Effector CD4-positive, alpha-beta T cell (primary cell): ENCODE data around the gene NKX6-1.

Experiments
- DNase-seq: peaks from one replicate; pipeline ENCODE4 v3.0.0-alpha.2; 2020

The NKX6-1 gene

DNA sequence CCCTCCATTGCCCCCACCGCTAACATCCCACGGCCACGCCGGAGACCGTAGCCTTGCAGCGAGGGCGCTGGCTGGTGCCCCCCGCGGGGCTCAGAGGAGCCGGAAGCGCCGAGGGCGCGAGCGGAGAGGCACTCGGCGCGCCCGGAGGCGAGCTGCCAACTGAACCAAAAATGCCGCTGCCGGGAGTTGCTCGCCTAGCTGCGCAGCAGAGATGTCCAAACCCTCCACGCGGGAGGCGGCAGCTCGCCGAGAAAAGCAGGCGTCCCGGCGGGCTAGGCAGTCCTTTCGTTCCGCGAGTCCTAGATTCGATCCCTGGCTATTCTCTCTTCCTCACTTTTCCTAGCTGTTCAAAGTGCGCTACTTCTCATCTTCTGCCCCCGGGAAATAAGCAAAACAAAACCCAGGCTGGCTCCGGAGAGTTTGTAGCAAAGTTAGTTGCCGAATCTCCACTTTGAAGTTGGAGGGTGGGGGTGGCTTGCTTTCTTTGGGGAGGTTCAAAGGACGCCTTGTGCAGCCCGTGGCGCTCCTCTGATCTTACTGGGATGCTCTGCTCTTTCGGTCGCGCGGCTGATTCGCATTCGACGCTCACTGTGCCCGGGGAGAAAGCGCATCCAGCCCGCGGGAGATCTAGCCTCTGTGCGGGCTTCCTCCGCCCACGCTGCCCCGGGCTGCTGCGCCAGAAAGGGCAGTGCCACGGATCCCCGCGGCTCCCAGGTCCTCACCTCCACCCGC lies 723 bp downstream of the NKX6-1 start:
- no peak for DNase-seq

DNA sequence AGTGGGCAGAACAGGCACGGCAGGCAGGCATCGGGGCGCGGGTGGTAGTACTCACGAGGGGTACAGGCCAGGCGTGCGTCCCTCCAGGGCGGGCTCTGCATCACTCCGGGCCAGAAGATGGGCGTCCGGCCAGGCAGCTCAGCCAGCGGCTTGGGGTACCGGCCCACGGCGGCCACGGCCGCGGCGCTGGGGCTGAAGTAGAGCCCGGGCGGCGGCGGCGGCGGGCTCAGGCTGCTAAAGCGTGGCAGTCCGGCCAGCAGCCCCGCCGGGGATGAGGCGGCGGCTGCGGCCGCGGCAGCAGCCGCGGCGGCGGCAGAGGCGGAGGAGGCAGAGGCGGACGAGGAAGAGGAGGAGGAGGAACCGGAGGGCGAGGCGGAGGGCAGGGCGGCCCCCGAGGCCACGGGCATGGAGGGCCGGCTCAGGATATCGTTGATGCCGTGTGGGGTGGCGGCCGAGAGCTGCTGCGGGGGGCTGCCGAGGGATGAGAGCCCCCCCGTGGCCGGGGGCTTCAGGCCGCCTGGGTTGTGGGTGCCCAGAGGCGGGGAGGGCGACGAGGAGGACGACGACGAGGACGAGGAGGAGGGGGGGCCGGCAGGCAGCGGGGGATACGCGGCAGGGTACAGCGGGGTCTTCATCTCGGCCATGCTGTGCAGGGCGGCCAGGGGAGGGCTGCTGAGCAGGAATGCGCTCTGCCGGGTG lies 1.4 kb downstream of the NKX6-1 start:
- no peak for DNase-seq

DNA sequence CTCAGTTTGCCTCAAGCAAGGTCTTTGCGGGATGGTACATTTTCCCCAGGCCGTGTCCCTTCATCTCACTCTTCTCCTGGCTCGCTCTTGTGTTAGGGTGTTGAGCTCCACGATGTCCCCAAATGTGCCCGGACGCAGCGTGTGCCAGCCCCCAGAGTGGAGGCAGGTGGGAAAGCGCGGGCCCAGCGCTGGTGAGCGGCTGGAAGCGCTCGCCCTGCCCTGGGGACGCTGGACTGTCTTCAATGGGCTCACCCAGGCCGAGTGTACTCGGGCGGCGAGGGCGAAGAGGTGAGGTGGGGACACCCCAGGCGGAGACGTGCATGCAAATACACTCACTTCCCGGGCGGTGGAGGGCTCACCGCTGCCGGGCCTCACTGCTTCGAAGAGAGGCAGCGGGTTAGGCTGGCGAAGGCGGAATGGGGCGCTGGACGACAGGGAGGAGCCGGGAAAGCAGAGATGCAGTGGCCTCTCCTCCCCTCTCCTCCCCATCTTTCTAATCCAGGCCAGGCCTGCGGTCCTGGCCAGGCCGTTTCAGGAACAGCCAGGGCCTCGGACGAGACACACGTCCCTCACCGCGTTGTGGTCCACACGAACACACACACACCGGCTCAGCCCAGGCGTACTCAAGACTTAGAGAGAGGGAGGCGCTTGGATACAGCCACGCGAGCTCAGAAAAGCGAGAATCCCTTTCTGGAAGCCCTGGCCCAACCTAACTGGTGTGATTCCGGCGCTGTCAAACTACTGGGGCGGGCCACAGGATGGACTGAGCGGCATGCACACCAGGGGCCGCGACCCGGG lies 2.2 kb downstream of the NKX6-1 start:
- DNase-seq = no peak

DNA sequence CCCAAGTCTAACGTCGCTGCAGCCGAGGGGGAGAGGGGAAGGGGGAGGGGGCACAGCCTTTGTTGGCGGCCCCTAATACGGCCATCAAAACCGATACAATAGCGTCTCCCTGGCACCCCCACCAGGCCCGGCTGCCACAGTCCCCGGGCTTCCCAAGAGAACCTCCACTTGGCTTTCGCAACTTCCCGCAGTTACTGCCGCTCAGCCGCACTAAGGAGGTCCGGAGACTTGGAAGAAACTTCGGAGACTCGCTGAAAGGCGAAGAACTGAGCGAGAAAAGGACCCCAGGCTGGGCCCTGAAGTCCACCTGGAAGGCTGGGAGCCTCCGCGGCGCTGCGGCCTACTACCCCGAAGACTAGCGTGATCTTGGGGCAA lies 2.8 kb downstream of the NKX6-1 start:
- no peak for DNase-seq

DNA sequence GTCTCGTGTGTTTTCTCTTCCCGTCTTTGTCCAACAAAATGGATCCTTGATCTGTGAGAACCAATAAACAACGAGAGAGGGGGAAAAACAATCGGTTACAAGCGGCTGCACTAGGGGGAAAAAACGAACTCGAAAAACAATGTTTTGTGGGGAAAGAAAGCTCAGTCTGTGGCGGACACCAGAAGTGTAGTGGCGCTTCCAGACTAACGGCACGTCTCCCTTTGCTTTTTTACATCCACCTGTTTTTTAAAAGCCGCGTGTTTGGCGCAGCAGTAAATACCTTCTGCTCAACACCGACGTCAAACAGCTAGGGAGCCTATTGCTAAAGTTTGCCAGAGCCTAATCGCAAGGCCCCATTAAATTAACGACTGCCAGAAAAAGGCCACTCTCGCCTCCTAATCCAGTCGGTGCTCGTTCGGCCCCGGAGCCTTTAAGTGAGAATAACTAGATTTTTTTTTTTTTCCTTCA lies 3.3 kb downstream of the NKX6-1 start:
- no peak for DNase-seq

DNA sequence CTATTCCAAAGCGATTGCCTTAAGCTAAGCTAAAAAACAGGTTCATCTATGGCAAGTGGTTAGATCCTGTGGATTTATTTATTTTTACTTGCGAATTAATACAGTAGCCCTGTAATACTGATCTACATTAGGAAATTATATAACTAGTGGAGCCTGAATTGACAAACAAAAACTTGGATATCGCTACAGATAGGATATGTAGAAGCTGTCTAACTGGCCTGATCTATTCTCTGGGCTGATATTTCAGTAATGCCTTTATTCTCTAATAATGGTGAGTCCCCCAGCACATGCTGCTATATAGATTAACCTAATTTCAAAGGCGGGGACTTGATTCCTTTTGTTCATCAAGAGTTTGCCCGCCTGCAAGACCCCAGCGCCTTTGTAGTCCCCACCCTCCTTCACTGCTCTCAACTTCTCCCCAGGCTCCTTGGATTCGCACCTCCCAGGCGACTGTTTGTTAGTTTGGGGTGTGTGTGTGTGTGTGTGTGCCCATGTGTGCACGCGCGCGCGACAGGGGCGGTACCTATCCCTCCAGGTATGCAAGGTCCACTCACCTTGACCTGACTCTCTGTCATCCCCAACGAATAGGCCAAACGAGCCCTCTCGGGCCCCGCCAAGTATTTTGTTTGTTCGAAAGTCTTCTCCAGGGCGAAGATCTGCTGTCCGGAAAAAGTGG lies 3.8 kb downstream of the NKX6-1 start:
- DNase-seq = no peak

DNA sequence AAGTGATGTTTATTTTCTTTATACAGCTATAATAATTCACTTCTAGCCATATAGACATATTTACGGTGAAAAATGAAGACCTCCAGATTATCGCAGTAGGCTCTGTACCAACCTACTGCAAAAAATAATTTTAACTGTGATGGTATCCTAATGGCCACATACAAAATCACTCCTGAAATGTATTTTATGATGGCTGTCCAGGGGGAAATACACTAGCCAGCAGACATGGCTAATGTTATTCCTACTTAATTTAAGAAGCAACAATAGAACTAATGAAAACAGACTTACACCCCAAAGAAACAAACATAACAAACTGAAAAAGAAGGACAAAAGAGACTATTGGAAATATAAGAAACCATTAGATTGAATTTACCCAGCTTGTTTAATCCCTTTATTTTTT lies 4.6 kb downstream of the NKX6-1 start:
- DNase-seq = no peak

DNA sequence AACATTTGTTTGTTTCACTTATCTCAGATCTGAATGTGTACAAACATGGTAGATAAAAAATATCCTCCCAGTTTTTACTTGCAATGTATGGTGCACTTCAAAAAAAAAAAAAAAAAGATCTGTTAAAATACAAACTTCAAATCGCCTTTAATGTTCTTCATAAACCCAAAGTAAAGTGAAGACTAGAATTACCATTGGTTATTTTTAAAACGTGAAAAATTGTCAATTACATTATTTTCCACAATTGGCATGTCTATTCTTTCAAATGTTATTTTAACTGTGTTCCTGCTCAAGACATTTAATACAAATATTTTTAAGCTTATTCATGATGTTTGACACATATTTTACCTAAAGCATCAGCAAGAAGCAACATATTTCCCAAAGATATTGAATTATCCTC lies 5.0 kb downstream of the NKX6-1 start:
- no peak for DNase-seq

DNA sequence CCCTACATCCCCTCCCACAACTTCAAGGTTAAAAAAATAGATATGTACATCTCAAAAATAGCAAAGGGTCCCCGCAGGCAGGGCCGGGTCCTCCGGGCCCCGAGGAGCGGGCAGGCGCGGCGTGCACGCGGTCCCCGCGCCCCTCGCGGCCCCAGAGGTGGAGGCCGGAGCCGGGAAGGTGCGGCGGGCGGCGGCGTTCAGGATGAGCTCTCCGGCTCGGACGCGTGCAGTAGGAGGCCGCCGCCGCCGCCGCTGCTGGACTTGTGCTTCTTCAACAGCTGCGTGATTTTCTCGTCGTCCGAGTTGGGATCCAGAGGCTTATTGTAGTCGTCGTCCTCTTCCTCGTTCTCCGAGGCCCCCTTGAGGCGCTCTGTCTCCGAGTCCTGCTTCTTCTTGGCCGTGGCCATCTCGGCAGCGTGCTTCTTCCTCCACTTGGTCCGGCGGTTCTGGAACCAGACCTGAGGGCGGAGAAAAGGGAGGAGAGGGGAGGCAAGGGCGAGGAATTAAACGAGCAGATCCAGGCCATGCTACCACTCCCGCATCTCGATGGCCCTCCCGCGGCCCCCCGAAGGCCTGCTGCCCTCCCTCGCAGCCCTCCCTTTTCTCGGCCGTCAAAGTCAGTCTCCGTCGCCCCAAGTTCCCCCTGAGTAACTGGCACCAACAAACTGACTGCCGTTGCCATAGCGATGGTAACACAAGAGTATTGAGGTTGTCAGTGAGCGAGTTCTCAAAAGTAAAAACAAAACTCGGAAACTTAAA lies 5.8 kb downstream of the NKX6-1 start:
- no peak for DNase-seq

DNA sequence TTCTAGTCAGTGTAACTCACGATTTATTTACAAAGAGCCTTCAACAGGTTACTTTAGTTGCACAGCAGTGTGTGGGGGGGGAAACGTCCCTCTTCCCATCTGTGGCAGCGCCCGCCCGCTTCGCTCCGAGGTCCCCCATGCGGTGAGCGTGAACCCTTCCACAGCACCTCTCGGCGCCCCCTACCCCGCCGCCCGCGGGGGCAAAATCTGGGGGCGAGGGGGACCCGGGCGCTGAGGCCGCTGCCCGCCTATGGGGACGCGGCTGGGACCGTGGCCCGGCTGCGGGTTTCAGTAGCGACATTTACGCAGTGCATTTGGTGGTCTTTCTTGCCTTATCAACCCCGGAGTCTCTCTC lies 6.4 kb downstream of the NKX6-1 start:
- DNase-seq = no peak

DNA sequence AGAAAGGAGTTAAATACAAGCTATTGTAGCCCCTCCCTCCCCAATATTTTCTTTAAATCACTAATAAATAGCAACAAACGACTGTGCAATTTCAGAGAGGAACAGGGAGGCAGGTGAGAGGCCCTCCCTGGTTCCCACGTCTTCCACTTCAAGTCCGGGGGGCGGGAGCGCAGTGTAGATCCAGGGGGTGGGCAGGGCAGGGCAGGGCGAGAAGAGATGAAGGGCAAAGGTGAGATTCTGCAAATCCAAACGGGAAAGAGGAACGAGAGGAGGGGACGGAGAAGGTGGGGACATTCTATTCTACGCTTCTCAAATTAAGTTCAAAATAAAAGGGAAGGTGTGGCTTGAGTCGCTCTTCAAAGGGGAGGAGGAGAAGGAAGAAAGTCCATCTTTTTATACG lies 6.8 kb downstream of the NKX6-1 start:
- DNase-seq = no peak

DNA sequence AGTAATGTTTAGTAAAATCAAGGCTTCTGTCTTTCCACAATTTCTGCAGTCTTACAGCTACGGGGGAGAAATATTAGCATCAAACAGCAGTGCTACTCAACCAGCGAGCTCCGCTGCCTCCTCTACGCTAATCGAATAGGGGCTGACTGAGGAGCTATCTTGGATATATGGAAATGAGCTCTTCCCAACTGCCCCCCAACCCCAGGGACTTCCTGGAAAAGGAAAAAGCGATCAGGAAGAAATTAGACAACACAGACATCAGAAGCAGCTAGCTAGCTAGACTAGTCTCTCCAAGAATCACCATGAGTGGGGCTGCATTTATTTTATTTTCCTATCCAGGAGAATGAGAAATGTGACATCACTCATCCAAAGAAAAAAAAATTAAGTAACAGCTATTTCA lies 7.6 kb downstream of the NKX6-1 start:
- DNase-seq = no peak

DNA sequence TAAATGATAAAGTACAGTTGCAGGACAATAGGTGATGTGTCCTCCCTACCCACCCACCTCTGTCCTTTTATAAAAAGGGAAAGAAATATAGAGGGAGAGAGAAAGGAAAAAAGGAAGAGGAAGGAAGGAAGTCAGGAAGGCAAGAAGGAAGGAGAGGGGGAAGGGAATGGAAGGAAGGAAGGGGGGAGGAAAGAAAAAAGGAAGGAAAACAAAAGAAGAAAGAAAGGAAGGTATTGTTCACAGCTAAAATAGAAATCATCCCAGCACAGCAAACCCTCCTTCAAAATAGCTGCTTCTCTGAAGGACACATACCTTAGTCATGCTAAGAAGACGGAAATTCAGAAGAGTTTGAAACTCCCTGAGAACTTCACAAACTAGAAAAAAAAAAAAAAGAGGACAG lies 8.4 kb downstream of the NKX6-1 start:
- DNase-seq = no peak

DNA sequence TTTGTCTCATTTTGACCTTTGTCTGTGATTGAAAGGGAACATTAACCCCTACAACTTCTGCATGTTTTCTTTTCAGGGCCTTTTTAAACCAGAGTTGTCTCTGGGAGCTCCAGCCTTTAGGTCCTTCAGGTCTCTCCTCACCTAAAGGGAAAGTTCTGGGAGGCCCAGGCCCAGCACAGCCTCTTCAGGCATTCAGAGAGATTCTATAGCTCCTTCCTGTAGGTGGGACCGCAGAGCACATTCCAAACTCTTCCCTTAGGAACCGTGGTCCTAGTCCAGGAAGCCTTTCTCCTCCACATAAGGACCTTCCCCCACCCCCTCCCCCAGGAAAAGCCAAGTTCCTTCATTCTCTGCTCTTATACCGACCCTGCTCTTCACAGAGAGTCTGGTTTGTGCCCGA lies 14.9 kb downstream of the NKX6-1 start:
- DNase-seq = no peak

DNA sequence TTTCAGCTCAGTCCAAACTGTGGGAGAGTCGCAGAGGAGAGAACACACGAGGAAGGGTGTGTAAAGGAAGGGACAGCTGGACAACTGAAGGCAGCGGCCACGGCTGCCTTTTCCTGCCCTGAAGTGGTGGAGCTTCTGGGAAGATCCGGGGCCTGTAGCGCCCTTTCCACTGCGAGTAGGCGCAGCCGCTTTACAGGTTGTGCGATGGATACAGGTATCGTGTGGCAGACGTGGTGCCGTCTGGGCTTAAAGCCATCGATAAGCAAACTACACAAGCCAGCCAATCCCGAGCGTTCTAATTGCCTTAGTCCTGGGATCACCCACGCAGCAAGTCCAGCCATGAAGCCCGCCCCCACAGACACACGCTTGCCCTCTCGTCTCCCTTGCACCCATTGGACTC lies 15.4 kb downstream of the NKX6-1 start:
- no peak for DNase-seq

DNA sequence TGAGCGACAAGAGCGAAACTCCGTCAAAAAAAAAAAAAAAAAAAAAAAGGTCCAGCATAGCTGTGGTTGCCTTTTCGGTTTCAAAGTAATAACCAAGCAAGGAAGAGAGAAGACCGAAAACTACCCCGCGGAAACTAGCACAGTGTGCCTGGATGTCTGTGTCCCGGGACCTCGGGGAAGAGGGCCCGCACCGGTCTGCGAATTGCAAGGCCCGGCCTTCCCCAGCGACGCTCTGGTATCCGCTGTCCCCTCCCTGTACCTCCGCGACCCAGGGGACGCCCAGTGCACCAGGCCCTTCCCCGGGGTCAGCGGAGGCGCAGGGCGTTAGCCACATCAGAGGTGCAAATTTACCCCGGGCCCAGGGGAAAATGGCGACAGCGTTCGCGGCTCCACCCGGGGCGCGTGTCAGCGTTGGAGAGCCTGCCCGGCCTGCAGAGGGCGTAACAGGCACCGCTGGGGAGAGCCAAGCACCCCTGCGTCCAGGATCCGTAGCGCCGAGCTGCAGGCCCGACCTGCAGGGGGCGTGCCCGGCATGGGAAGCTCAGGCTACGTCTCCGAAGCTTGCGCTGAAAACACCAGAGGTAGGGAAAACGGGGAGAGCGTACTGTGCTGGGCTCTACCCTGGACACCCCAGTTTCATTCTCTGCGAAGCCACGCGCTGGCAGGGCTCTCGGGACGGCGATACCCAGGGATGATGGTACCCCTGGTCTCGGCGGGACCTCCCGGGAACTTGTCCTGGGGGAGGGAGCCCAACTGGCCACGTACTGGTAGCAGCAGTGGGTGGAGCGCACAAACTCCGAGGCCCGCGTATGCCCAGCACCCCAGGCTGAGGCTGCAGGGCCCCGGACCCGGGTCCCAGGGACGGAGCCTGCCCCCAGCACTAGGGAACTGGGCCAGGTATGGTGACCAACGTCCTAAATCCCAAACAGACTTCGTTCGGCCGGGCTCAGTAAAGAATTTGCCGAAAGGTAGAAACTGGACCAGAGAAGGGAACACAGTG lies 16.2 kb downstream of the NKX6-1 start:
- no peak for DNase-seq

DNA sequence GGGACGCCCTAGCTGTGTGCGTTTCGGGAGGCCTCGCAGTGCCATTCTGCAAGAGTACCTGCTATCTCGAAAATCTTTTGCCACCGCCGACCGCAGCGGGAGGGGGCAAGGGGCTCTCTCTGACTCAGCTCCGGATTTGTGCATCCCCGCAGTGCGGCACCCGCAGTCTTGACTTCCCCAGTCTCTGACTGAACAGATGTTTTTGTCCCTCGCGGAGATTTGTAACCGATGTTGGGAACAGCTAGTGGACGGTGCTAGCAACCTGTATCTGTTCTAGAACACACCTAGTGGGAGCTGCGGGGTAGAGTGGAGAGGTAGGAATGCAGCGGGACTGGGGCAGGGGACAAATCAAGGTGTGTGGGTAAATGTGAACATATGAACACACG lies 17.2 kb downstream of the NKX6-1 start:
- no peak for DNase-seq

DNA sequence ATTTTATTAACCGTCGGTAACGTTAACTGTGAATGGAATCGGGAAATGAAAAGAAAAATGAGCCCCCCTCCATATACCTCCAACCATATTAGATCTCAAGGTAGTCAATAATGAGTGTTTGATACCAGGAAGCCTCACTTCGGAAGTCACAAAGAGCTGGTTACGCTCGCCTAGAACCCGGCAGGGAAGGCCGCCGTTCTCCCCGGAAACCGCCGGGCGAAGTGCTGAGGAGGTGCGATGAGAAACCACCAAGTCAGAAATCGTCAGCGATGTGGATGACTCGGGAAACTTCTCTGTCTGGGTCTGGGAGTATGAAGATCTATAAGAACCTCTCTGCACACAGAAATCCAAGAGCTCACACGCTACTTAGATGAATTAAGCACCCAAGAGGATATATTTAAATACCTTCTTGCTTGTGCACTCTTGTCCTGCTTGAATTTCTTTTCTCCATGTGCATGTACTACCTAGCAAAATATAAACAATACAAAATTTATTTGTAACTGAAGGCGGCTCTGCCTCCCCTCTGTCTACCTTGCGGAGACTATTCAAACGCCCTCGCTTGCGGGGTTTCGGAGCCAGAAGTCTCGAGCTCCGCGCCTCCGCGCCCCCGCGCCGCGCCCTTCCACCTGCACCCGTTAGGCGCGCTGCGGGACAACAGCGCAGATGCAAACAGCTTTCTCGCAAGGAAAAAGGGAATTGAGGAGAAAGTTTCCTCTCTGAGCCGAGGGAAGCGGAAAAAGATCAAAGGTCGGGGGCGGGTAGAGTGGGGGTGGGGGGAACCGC lies 17.8 kb downstream of the NKX6-1 start:
- DNase-seq = no peak

DNA sequence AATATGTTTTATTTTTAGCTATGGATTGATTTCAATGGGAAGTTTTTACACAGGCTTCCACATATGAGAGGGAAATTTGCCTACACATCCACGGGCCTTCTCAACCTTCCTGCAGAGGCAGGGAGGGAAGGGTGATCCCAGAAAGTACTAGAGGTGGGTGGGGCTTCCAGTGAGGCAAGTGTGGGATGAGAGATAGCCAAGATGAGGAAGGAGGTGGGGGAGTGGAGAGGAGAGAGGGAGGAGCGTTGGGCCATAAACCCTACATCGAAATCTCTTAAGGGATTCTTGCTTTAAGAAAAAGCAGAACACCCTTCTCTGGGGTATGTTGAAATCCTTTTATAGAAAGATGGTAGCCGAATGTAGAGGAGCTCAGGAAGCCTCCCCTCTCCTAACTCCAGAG lies 19.0 kb downstream of the NKX6-1 start:
- DNase-seq = no peak

DNA sequence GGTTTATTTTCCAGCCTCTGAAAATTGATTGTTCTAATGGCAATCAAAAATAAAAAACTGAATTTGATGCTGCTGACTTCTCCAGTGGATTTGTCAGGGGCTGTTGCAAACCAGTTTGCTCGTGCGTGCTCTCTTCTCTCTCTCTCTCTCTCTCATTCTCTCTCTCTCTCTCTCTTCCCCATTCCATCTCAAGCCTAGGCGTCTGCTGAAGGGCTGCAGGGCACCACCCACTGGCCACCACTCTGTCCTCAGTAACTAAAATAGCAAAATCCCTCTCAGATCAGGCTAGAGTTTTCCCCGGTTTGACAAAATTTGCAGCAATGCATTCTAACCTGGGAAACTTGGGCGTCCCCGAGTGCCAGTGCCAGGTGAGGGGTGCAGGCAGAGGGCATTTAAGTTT lies 19.4 kb downstream of the NKX6-1 start:
- no peak for DNase-seq

DNA sequence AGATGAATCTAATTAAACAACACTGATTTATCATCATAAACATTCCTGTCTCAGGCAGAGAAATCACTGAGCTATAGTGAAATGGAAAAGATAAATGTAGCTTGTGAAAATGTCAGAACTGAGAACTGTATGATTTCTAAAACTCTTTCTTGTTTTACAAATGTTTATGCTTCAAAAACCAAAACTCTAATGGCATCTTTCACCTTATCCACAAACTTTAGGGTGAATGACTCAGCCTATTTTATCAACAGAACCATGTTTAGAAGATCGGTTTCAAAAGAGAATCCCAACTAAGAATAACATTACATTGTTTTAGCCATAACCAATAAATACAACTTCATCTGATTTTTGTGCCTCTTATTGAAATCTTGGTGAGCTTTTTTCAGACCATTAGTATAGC lies 21.4 kb downstream of the NKX6-1 start:
- DNase-seq = no peak
